Esophagus squamous epithelium (tissue), 4 donors: Measurements from ENCODE around the gene GBGT1.
"Not testable (repeated sequence)": the region's sequence is repeated elsewhere in the genome, so short reads cannot be mapped to it uniquely, and the experiment has no call there.

Source experiments
- CTCF ChIP-seq, 6 experiments: fragments of 450-650 bp in 4 of 6; fragments of 200-600 bp in 2 of 6; sonication (generic) in 2 of 6; IDR thresholded peaks; one replicate each; pipeline ENCODE4 v1.5.1; 2016 to 2019; ENCODE audit warnings: antibody characterized with exemption in 6 of 6, mild to moderate bottlenecking in 4 of 6, moderate library complexity in 4 of 6
- POLR2A ChIP-seq, 4 donors: fragments of 450-650 bp; IDR thresholded peaks; one replicate each; pipeline ENCODE4 v1.6.1; 2017; ENCODE audit warnings: antibody characterized with exemption in 4 of 4, mild to moderate bottlenecking in 4 of 4, moderate library complexity in 3 of 4

DNA sequence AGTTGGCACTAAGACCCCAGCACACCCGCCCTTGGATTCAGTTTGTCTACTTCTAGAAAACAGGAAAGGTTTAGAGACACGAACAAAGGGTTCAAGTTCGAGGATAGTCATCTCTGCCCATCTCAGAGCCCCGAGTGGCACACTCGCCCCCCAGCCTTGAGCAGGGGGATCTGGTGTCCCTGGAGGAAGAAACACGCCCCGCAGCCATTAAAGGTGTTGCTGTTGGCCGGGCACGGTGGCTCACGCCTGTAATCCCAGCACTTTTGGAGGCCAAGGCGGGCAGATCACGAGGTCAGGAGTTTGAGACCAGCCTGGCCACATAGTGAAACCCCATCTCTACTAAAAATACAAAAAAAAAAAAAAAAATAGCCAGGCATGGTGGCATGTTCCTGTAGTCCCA, 6.0 kb upstream of the GBGT1 start:
- TF ChIP-seq CTCF, POLR2A (IDR thresholded peaks at IDR 0.05): not testable (repeated sequence)
